Activated CD8-positive, alpha-beta T cell treated with anti-CD3 and anti-CD28 coated beads, Interleukin-2, amount 10 ng/mL, durations not matched to agents 7 days and 5 days (primary cell): ENCODE measurements around the gene CWC25. TPM values are rescaled to one million over a fixed set of nuclear protein-coding genes. Genes with fewer than 3 reads are reported as not detected.
A peak's percentile ranks its signal among the peaks of the same experiment; 100 is the strongest.
"Not testable (repeated sequence)": the region's sequence is repeated elsewhere in the genome, so short reads cannot be mapped to it uniquely, and the experiment has no call there.

Source experiments
- ATAC-seq: fragments of 150-1000 bp; cut with Tn5 transposase; one replicate; pipeline ENCODE4 v1.10.0; 2021; ENCODE audit warnings: moderate library complexity
- CTCF ChIA-PET: fragments of 350-600 bp; sonication (Branson Sonifier 250); formaldehyde crosslinking; loops from one replicate; lab custom pipeline; 2021; ENCODE audit warnings: antibody characterized with exemption; lab: Charles Lee
- POLR2A ChIA-PET: fragments of 350-600 bp; sonication (Branson Sonifier 250); formaldehyde crosslinking; loops from one replicate; lab custom pipeline; 2021; ENCODE audit warnings: antibody characterized with exemption; lab: Charles Lee
- DNase-seq: peaks from one replicate; pipeline ENCODE4 v3.0.0-alpha.2; 2020
- H3K27ac Mint-ChIP-seq: one replicate; pipeline ENCODE4 v1.8.0; 2021; ENCODE audit warnings: mild to moderate bottlenecking, mixed read lengths
- H3K27me3 Mint-ChIP-seq: one replicate; pipeline ENCODE4 v1.8.0; 2021; ENCODE audit warnings: low read depth, mixed read lengths
- H3K36me3 Mint-ChIP-seq: one replicate; pipeline ENCODE4 v1.8.0; 2021; ENCODE audit warnings: low read depth, mixed read lengths
- H3K4me1 Mint-ChIP-seq: one replicate; pipeline ENCODE4 v1.8.0; 2021; ENCODE audit warnings: low read depth, mixed read lengths
- H3K4me3 Mint-ChIP-seq: one replicate; pipeline ENCODE4 v1.8.0; 2021; ENCODE audit warnings: mild to moderate bottlenecking, mixed read lengths
- H3K9me3 Mint-ChIP-seq: one replicate; pipeline ENCODE4 v1.8.0; 2022; ENCODE audit warnings: mixed read lengths; ENCODE audit not compliant: insufficient read depth
- total RNA-seq, 2 experiments: library from RNA; stranded (reverse); gene quantifications; one replicate each; pipeline ENCODE4 v1.2.3, GENCODE V29; 2021

CWC25 gene
- total RNA-seq, 2 experiments from 2014 or later, result 29.6 to 30.9 TPM

- Mint-ChIP-seq H3K27ac (peak overlapping the region; percentile 87), H3K4me1 (peaks cover 39% of the 10 kb centered on the region), H3K36me3 (peaks cover 48% of the 10 kb centered on the region), H3K27me3 (no peaks in the 10 kb centered on the region), H3K4me3 (peak overlapping the region; percentile 84), H3K9me3 (no peaks in the 10 kb centered on the region)
- POLR2A ChIA-PET, result interaction anchor here (0.9 to 1.2 kb wide), 3 partner anchors 56 to 257 kb away, joined by 3 to 4 read pairs (median 3); partner anchors contain the start of gene RPL23
- no peak for DNase-seq
- CTCF ChIA-PET, result interaction anchor here (0.8 to 1.5 kb wide), 4 partner anchors 8 to 356 kb away, joined by 3 to 4 read pairs (median 3); no protein-coding TSS in a partner anchor
- no peak for ATAC-seq
These were observed 27.3 kb downstream of the CWC25 start for GRCh38 chr17:38797828-38798227.

- ATAC-seq (no peak), DNase-seq (no peak)
- ChIA-PET POLR2A (interaction anchor here (0.9 to 1.2 kb wide), 2 partner anchors 57 to 72 kb away, joined by 3 read pairs; partner anchors contain the start of gene RPL23), CTCF (interaction anchor here (1.5 kb wide), 1 partner anchor 37 kb away, joined by 3 read pairs; no protein-coding TSS in a partner anchor)
- Mint-ChIP-seq H3K4me1 (peaks cover 39% of the 10 kb centered on the region), H3K27me3 (no peaks in the 10 kb centered on the region), H3K36me3 (peaks cover 45% of the 10 kb centered on the region), H3K9me3 (no peaks in the 10 kb centered on the region), H3K4me3 (peak overlapping the region; percentile 84), H3K27ac (peak overlapping the region; percentile 41)
These were observed 28.0 kb downstream of the CWC25 start for GRCh38 chr17:38797158-38797490.

GRCh38 chr17:38796451-38797157 lies 28.5 kb downstream of the CWC25 start:
- ATAC-seq (no peak), DNase-seq (no peak)
- Mint-ChIP-seq H3K27ac (peak overlapping the region; percentile 26), H3K36me3 (peaks cover 42% of the 10 kb centered on the region), H3K27me3 (no peaks in the 10 kb centered on the region), H3K4me1 (peaks cover 39% of the 10 kb centered on the region), H3K9me3 (no peaks in the 10 kb centered on the region), H3K4me3 (no peak overlapping the region)
- ChIA-PET POLR2A (no interaction called here), CTCF (interaction anchor here (1.5 kb wide), 1 partner anchor 37 kb away, joined by 3 read pairs; no protein-coding TSS in a partner anchor)

- ATAC-seq (no peak), DNase-seq (no peak)
- CTCF ChIA-PET, result interaction anchor here (0.7 kb wide), 1 partner anchor 34 kb away, joined by 3 read pairs; no protein-coding TSS in a partner anchor
- H3K36me3 Mint-ChIP-seq, result peaks cover 33% of the 10 kb centered on the region
- no peak overlapping the region for H3K27ac Mint-ChIP-seq
- POLR2A ChIA-PET, result interaction anchor here (0.6 to 0.9 kb wide), 2 partner anchors 8 to 28 kb away, joined by 3 read pairs; no protein-coding TSS in a partner anchor
- H3K9me3 Mint-ChIP-seq, result no peaks in the 10 kb centered on the region
- H3K27me3 Mint-ChIP-seq, result no peaks in the 10 kb centered on the region
- H3K4me3 Mint-ChIP-seq, result no peak overlapping the region
- peaks cover 31% of the 10 kb centered on the region for H3K4me1 Mint-ChIP-seq
These were observed 30.9 kb downstream of the CWC25 start for GRCh38 chr17:38794221-38794620.

GRCh38 chr17:38791162-38791561 lies 34.0 kb downstream of the CWC25 start:
- POLR2A ChIA-PET, result no interaction called here
- Mint-ChIP-seq H3K36me3 (peaks cover 19% of the 10 kb centered on the region), H3K27ac (no peak overlapping the region), H3K9me3 (no peaks in the 10 kb centered on the region), H3K4me1 (peaks cover 6% of the 10 kb centered on the region), H3K27me3 (no peaks in the 10 kb centered on the region), H3K4me3 (no peak overlapping the region)
- DNase-seq (no peak), ATAC-seq (no peak)
- CTCF ChIA-PET, result no interaction called here

- POLR2A ChIA-PET, H3K9me3 Mint-ChIP-seq, H3K4me1 Mint-ChIP-seq, H3K27me3 Mint-ChIP-seq, CTCF ChIA-PET, ATAC-seq, H3K4me3 Mint-ChIP-seq, H3K27ac Mint-ChIP-seq, DNase-seq: not testable (repeated sequence)
- H3K36me3 Mint-ChIP-seq, result peaks cover 25% of the 10 kb centered on the region
These were observed 34.9 kb downstream of the CWC25 start for GRCh38 chr17:38790148-38790707.

- no peaks in the 10 kb centered on the region for H3K9me3 Mint-ChIP-seq
- H3K4me3 Mint-ChIP-seq, result no peak overlapping the region
- ATAC-seq (no peak), DNase-seq (no peak)
- H3K4me1 Mint-ChIP-seq, result peaks cover 3% of the 10 kb centered on the region
- CTCF ChIA-PET, result interaction anchor here (1.7 kb wide), 1 partner anchor 27 kb away, joined by 6 read pairs; no protein-coding TSS in a partner anchor
- no peak overlapping the region for H3K27ac Mint-ChIP-seq
- H3K27me3 Mint-ChIP-seq, result no peaks in the 10 kb centered on the region
- H3K36me3 Mint-ChIP-seq, result peaks cover 32% of the 10 kb centered on the region
- POLR2A ChIA-PET, result no interaction called here
These were observed 35.9 kb downstream of the CWC25 start for GRCh38 chr17:38789185-38789584.

GRCh38 chr17:38787999-38788398 lies 37.1 kb downstream of the CWC25 start:
- ChIA-PET CTCF (interaction anchor here (0.7 to 1.7 kb wide), 2 partner anchors 26 to 195 kb away, joined by 3 to 6 read pairs; no protein-coding TSS in a partner anchor), POLR2A (interaction anchor here (0.6 kb wide), 1 partner anchor 224 kb away, joined by 4 read pairs; no protein-coding TSS in a partner anchor)
- not testable (repeated sequence) for ATAC-seq, H3K27me3 Mint-ChIP-seq, H3K27ac Mint-ChIP-seq, H3K4me3 Mint-ChIP-seq, DNase-seq, H3K9me3 Mint-ChIP-seq, H3K4me1 Mint-ChIP-seq
- H3K36me3 Mint-ChIP-seq, result peaks cover 32% of the 10 kb centered on the region

- ChIA-PET CTCF (no interaction called here), POLR2A (interaction anchor here (0.6 to 1.4 kb wide), 2 partner anchors 39 to 1020 kb away, joined by 4 to 6 read pairs; partner anchors contain the start of gene CWC25)
- Mint-ChIP-seq H3K4me1 (peaks cover 8% of the 10 kb centered on the region), H3K36me3 (peaks cover 31% of the 10 kb centered on the region), H3K27me3 (no peaks in the 10 kb centered on the region), H3K9me3 (no peaks in the 10 kb centered on the region), H3K27ac (no peak overlapping the region), H3K4me3 (no peak overlapping the region)
- DNase-seq, result no peak
- ATAC-seq, result no peak
These were observed 38.7 kb downstream of the CWC25 start for GRCh38 chr17:38786372-38786771.

- Mint-ChIP-seq H3K36me3 (peaks cover 48% of the 10 kb centered on the region), H3K27me3 (no peaks in the 10 kb centered on the region), H3K27ac (no peak overlapping the region), H3K4me3 (no peak overlapping the region), H3K4me1 (peaks cover 8% of the 10 kb centered on the region), H3K9me3 (no peaks in the 10 kb centered on the region)
- DNase-seq, result no peak
- ATAC-seq, result no peak
- CTCF ChIA-PET, result no interaction called here
- POLR2A ChIA-PET, result no interaction called here
These were observed 41.9 kb downstream of the CWC25 start for GRCh38 chr17:38783227-38783626.

GRCh38 chr17:38779965-38780752 lies 45.0 kb downstream of the CWC25 start:
- H3K4me1 Mint-ChIP-seq, result peaks cover 8% of the 10 kb centered on the region
- H3K9me3 Mint-ChIP-seq, result no peaks in the 10 kb centered on the region
- ChIA-PET CTCF (interaction anchor here (1.2 kb wide), 1 partner anchor 221 kb away, joined by 3 read pairs; no protein-coding TSS in a partner anchor), POLR2A (interaction anchor here (0.6 kb wide), 1 partner anchor 89 kb away, joined by 4 read pairs; no protein-coding TSS in a partner anchor)
- no peak for DNase-seq
- H3K36me3 Mint-ChIP-seq, result peaks cover 49% of the 10 kb centered on the region
- H3K27me3 Mint-ChIP-seq, result no peaks in the 10 kb centered on the region
- ATAC-seq, result no peak
- H3K4me3 Mint-ChIP-seq, result no peak overlapping the region
- no peak overlapping the region for H3K27ac Mint-ChIP-seq
